ACC112 (cell line): ENCODE results near the gene KLHDC7B.
"Not testable (repeated sequence)": the region's sequence is repeated elsewhere in the genome, so short reads cannot be mapped to it uniquely, and the experiment has no call there.

Experiments
- H2AFZ ChIP-seq: fragments of 200-600 bp; sonication (generic); one replicate; pipeline ENCODE4 v1.6.0; 2017; ENCODE audit warnings: antibody characterized with exemption, low read length; ENCODE audit not compliant: unreplicated experiment
- H3K27ac ChIP-seq: fragments of 200-600 bp; sonication (generic); 2 replicates; pipeline ENCODE4 v1.5.1; 2014; ENCODE audit warnings: low read depth, mild to moderate bottlenecking, antibody characterized with exemption, low read length, moderate library complexity
- H3K27me3 ChIP-seq: fragments of 200-600 bp; sonication (generic); 2 replicates; pipeline ENCODE4 v1.6.1; 2014; ENCODE audit warnings: mild to moderate bottlenecking, antibody characterized with exemption, low read length, moderate library complexity, mixed read lengths; ENCODE audit not compliant: insufficient read depth
- H3K36me3 ChIP-seq: fragments of 200-600 bp; sonication (generic); 2 replicates; pipeline ENCODE4 v1.6.1; 2016; ENCODE audit warnings: mild to moderate bottlenecking, antibody characterized with exemption, low read length, moderate library complexity, mixed read lengths; ENCODE audit not compliant: insufficient read depth
- H3K4me1 ChIP-seq: fragments of 200-600 bp; sonication (generic); one replicate; pipeline ENCODE4 v1.6.1; 2016; ENCODE audit warnings: low read length, mixed read lengths; ENCODE audit not compliant: insufficient read depth, unreplicated experiment, control insufficient read depth
- H3K4me3 ChIP-seq: fragments of 200-600 bp; sonication (generic); 2 replicates; pipeline ENCODE4 v1.5.1; 2014; ENCODE audit warnings: mild to moderate bottlenecking, low read depth, low read length
- H3K79me2 ChIP-seq: fragments of 200-600 bp; sonication (generic); one replicate; pipeline ENCODE4 v1.6.0; 2016; ENCODE audit warnings: low read length; ENCODE audit not compliant: control insufficient read depth, unreplicated experiment, insufficient read depth

KLHDC7B gene

GRCh38 chr22:50518606-50519005 lies 27.1 kb upstream of the KLHDC7B start:
- no peak overlapping the region for H3K27ac ChIP-seq
- H3K4me3 ChIP-seq, result no peak overlapping the region
- no peaks in the 10 kb centered on the region for H3K4me1 ChIP-seq
- H3K27me3 ChIP-seq, result no peaks in the 10 kb centered on the region
- H3K79me2 ChIP-seq, result peaks cover 14% of the 10 kb centered on the region
- H2AFZ ChIP-seq, result no peak overlapping the region
- no peaks in the 10 kb centered on the region for H3K36me3 ChIP-seq

- H3K27me3 ChIP-seq, result no peaks in the 10 kb centered on the region
- peaks cover 11% of the 10 kb centered on the region for H3K79me2 ChIP-seq
- H2AFZ ChIP-seq, result no peak overlapping the region
- H3K27ac ChIP-seq, result no peak overlapping the region
- no peaks in the 10 kb centered on the region for H3K36me3 ChIP-seq
- peaks cover 2% of the 10 kb centered on the region for H3K4me1 ChIP-seq
- H3K4me3 ChIP-seq, result no peak overlapping the region
Observed at GRCh38 chr22:50519151-50519550, 26.5 kb upstream of the KLHDC7B start.

GRCh38 chr22:50520184-50520583 lies 25.5 kb upstream of the KLHDC7B start:
- not testable (repeated sequence) for H3K36me3 ChIP-seq, H3K4me3 ChIP-seq, H3K4me1 ChIP-seq, H3K27ac ChIP-seq, H3K27me3 ChIP-seq, H2AFZ ChIP-seq, H3K79me2 ChIP-seq

DNA sequence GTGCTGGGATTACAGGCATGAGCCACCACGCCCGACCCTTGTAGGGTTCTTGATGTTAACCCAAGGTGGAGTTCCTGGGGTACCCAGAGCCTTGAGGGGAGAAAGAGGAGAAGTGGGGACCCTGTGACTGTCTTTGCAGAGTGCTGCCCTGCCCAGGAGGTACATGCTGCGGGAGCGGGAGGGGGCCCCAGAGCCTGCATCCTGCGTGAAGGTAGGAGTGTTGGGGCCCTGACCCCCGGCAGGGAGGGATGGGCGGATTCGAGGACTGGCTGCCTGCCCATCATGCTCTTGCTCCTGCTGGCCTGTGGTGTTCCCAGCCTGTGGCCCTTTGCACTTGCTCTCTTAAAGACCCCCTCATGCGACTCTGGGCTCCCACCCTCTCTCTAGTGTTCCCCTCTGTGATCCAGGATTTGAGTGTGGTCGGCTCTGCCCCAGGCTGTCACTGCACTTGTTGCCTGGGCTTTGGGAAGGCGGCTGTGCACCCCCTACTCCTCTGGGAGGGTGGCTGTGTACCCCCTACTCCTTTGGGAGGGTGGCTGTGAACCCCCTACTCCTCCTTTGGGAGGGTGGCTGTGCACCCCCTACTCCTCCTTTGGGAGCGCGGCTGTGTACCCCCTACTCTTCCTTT lies 24.8 kb upstream of the KLHDC7B start:
- Histone ChIP-seq H3K79me2 (peaks cover 5% of the 10 kb centered on the region), H3K27me3 (no peaks in the 10 kb centered on the region), H3K4me1 (peaks cover 6% of the 10 kb centered on the region), H3K36me3 (no peaks in the 10 kb centered on the region), H3K27ac (no peak overlapping the region), H3K4me3 (no peak overlapping the region), H2AFZ (no peak overlapping the region)

- H3K4me3 ChIP-seq, result no peak overlapping the region
- H3K36me3 ChIP-seq, result no peaks in the 10 kb centered on the region
- H3K27me3 ChIP-seq, result no peaks in the 10 kb centered on the region
- no peak overlapping the region for H3K27ac ChIP-seq
- no peak overlapping the region for H2AFZ ChIP-seq
- peaks cover 5% of the 10 kb centered on the region for H3K79me2 ChIP-seq
- H3K4me1 ChIP-seq, result peaks cover 6% of the 10 kb centered on the region
Observed at GRCh38 chr22:50521710-50522109, 24.0 kb upstream of the KLHDC7B start.

DNA sequence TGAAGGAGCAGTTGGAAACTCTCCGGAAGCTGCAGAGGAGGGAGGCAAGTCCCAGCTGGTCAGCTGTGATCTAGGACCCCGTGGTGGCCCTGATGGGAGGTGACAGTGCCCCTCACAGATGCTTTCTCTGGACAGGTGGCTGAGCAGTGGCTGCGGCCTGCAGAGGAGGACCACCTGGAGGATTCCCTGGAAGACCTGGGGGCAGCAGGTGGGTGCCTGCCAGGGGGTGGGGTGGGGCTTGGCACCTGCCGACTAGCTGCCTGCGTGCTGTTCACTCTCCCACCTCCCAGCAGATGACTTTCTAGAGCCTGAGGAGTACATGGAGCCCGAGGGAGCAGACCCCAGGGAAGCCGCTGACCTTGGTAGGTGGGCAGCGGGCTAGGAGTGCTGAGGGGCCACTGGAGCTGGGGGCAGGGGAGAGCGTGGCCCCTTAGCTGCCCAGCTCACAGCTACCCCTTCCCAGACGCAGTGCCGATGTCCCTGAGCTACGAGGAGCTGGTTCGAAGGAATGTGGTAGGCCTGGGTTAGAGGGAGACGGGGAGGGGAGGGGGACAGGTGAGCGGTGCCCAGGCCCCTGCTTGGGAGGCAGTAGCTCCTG lies 23.4 kb upstream of the KLHDC7B start:
- Histone ChIP-seq H3K79me2 (peaks cover 5% of the 10 kb centered on the region), H3K36me3 (no peaks in the 10 kb centered on the region), H2AFZ (no peak overlapping the region)

GRCh38 chr22:50522806-50523438 lies 22.8 kb upstream of the KLHDC7B start:
- Histone ChIP-seq H3K27ac (no peak overlapping the region), H2AFZ (no peak overlapping the region), H3K79me2 (peaks cover 5% of the 10 kb centered on the region), H3K4me1 (peaks cover 11% of the 10 kb centered on the region), H3K27me3 (no peaks in the 10 kb centered on the region), H3K36me3 (no peaks in the 10 kb centered on the region), H3K4me3 (no peak overlapping the region)

More for the DNA sequence above, 23.4 kb upstream of the KLHDC7B start:
- H3K27me3 ChIP-seq, result no peaks in the 10 kb centered on the region
- peaks cover 9% of the 10 kb centered on the region for H3K4me1 ChIP-seq
- H3K27ac ChIP-seq, result no peak overlapping the region
- no peak overlapping the region for H3K4me3 ChIP-seq

- Histone ChIP-seq H3K4me1 (peaks cover 14% of the 10 kb centered on the region), H2AFZ (no peak overlapping the region), H3K4me3 (no peak overlapping the region; the same call in 1 of the 2 replicates), H3K27me3 (no peaks in the 10 kb centered on the region), H3K36me3 (no peaks in the 10 kb centered on the region), H3K79me2 (peaks cover 5% of the 10 kb centered on the region), H3K27ac (no peak overlapping the region)
Observed at GRCh38 chr22:50523458-50523805, 22.3 kb upstream of the KLHDC7B start.

DNA sequence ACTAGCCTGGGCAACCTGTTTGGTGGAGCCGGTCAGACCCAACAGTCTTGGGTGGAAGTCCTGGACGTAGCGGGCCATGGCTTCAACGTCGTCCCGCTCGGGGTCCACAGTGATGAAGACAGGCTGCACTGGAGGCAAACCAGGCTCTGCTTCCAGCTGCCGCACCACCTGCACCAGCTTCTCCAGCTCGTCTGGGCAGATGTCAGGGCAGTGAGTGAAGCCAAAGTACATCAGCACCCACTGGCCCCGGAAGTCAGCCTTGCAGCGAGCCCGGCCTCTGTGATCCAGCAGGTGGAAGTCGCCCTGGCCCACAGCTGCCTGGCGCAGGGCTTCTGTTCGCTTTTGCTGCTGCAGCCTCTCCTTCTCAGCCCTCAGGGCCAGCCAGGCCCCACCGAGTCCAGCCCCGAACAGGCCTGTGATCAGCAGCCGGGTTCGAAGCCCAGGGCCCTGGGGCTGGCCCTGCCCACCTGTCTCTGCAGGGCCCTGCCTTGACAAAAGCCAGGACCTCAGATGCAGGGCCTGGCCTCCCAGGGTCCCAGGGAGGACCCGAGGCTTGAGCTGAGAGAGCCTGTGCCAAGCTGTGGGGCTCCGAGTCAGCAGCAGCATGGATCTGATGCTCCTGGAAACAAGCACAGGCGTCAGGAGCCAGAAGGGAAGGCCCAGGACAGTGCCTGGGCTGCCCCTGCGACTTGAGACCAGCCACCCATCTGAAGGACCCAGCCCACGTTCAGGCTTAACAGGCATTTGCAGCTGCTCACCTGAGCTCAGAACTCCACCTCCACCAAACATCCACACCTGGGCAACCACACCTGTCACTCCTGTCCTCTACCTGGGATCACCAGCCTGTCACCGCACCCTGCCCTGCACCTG lies 21.7 kb upstream of the KLHDC7B start:
- Histone ChIP-seq H3K79me2 (peaks cover 9% of the 10 kb centered on the region), H3K27me3 (no peaks in the 10 kb centered on the region), H3K4me1 (peaks cover 16% of the 10 kb centered on the region), H2AFZ (no peak overlapping the region), H3K4me3 (peak overlapping the region; percentile 79), H3K36me3 (no peaks in the 10 kb centered on the region), H3K27ac (no peak overlapping the region)

DNA sequence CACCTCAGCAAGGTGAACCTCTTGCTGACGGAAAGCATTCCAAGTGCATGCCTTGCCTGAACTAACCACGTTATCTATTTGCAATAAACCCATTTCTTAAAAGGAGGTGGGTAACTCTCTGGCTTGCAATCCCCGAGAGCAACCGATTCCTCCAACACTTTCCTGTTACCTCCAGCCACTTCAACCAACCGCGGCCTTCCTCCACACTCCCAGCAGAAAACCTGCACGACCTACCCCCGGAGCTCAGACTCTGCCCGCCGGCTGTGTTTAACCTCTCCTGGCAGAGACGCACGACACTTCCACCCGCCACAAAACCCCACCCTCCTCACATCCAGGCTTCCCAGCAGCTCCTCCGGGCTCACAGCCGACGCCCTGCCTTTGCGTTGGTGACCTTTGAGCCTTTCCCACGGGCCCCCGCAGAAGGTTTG lies 21.0 kb upstream of the KLHDC7B start:
- Histone ChIP-seq H3K4me3 (peak overlapping the region; percentile 79), H3K79me2 (peaks cover 15% of the 10 kb centered on the region), H3K27me3 (no peaks in the 10 kb centered on the region), H2AFZ (no peak overlapping the region), H3K4me1 (peaks cover 16% of the 10 kb centered on the region), H3K27ac (peak overlapping the region; percentile 82), H3K36me3 (no peaks in the 10 kb centered on the region)
